ENCODE results near the gene ZNF629.
A peak's percentile ranks its signal among the peaks of the same experiment; 100 is the strongest.

ZNF629 gene

DNA sequence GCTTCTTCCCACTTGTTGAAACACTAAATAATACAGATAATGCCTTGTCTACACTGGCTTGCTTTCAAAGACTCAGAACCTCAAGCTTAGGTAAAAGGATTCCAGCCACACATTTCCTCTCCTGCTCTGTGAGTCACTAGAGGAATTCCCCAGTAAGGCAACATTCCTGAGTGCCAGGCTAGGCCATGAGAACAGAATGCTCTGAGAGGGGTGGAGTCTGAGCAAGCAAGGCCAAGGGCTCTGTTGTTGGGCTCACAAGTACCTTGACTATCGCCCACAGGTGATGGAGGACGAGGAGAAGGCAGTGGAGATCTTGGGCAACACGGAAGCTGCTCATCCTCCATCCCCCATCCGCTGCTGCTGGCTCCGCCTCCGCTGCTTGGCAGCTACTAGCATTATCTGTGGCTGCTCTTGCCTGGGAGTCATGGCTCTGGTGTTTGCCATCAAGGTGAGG is 45.5 kb downstream of the ZNF629 start:
- Histone ChIP-seq H3K36me3 (replicated peaks) (peaks cover 59% of the 10 kb centered on the region), H3K27me3 (ENCODE audit: low read depth) (no peaks in the 10 kb centered on the region), H3K4me1 (no peaks in the 10 kb centered on the region), H3K9me3 (no peaks in the 10 kb centered on the region), H3K4me3 (no peak overlapping the region)
- DNase-seq (ENCODE audit: low spot score in 2 of 2), result no peak
- in situ Hi-C loops (cut with MboI; ENCODE audit: low sequenced_read_pairs), result no loop called here

DNA sequence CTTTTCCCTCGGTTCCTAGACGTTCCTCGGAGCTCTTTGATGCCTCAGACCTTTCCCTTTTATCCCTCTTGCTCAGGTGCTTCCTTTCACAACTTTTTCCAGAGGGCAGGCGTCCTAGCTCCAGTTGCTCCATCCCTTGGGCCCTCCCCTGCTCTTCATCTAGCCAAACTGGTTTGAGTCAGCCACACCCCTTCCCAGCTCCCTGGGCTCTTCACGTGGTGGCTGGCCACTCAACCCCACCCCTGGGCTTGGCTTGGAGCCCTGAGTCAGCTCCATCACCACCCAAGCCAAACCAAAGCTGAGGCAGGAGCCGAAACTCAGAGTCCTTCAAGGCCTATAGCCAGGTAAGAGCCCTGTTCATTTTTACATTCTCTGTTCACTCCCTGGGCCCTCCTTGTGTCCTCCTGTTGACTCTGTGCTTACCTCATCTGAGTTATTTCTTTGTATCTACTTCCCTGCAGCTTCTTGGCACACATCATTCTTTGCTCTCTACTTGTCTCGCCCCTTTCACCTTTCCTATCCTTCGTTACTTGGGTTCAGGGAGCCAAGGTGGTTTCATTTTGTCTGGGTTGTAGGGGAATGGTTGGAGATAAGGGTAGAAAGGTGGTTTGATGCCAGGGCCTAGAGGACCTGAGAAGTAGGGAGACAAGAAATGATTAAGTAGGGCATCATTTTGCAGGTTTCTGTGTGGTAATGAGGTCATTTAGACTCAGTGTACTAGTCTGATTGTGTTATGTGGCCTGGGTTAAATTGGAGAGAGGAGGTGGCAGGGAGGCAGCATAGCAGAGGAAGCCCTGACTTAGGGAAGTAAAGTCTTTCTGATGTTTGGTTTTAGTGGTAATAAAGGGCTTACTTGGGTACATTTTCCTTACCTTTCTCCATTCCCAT is 46.4 kb downstream of the ZNF629 start:
- in situ Hi-C loops (cut with MboI; ENCODE audit: low sequenced_read_pairs), result no loop called here
- no peak overlapping the region for H3K4me3 ChIP-seq
- peaks cover 68% of the 10 kb centered on the region for H3K36me3 ChIP-seq (replicated peaks)
- no peaks in the 10 kb centered on the region for H3K27me3 ChIP-seq (ENCODE audit: low read depth)
- no peaks in the 10 kb centered on the region for H3K4me1 ChIP-seq
- no peaks in the 10 kb centered on the region for H3K9me3 ChIP-seq
- no peak for DNase-seq (ENCODE audit: low spot score in 2 of 2)

DNA sequence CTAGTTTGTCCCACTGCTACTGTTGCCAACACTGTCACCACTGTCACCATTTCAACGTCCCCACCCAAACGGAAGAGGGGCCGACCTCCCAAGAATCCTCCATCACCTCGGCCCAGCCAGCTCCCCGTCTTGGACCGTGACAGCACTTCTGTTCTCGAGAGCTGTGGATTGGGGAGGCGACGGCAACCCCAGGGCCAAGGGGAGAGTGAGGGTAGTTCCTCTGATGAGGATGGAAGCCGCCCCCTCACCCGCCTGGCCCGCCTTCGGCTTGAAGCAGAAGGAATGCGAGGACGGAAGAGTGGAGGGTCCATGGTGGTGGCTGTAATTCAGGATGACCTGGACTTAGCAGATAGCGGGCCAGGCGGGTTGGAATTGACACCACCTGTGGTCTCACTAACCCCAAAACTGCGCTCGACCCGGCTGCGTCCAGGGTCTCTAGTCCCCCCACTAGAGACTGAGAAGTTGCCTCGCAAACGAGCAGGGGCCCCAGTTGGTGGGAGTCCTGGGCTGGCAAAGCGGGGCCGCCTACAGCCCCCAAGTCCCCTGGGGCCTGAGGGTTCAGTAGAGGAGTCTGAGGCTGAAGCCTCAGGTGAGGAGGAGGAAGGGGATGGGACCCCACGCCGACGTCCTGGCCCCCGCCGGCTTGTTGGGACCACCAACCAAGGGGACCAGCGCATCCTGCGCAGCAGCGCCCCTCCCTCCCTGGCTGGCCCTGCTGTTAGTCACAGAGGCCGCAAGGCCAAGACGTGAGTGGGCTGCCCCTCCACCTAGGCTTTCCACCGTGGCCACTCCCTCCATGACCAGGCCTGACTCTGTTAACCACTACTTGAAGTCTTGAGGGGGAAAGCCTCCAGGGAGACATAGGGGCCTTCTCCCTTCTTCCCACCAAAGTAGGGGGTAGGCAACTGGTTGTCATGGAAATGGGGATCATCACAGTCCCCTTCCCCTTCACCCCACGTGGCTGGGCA is 47.7 kb downstream of the ZNF629 start:
- Histone ChIP-seq H3K27me3 (ENCODE audit: low read depth) (no peaks in the 10 kb centered on the region), H3K36me3 (replicated peaks) (peaks cover 66% of the 10 kb centered on the region), H3K4me3 (no peak overlapping the region), H3K9me3 (no peaks in the 10 kb centered on the region), H3K4me1 (no peaks in the 10 kb centered on the region)
- in situ Hi-C loops (cut with MboI; ENCODE audit: low sequenced_read_pairs), result no loop called here
- DNase-seq (ENCODE audit: low spot score in 2 of 2), result no peak

DNA sequence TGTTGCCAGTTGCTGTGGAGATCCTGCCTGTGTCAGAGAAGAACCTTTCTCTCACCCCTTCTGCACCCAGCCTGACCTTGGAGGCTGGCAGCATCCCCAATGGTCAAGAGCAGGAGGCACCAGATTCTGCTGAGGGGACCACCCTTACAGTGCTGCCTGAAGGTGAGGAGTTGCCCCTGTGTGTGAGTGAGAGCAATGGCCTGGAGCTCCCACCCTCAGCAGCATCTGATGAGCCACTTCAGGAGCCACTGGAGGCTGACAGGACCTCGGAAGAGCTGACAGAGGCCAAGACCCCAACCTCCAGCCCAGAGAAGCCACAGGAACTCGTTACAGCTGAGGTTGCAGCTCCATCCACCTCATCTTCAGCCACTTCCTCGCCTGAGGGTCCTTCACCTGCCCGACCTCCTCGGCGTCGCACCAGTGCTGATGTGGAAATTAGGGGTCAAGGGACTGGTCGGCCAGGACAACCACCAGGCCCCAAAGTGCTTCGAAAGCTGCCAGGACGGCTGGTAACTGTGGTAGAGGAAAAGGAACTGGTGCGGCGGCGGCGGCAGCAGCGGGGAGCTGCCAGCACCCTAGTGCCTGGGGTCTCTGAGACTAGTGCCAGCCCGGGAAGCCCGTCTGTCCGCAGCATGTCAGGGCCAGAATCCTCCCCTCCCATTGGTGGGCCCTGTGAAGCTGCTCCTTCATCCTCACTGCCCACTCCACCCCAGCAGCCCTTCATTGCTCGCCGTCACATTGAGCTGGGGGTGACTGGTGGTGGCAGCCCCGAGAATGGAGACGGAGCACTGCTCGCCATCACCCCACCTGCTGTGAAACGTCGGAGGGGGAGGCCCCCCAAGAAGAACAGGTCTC is 49.0 kb downstream of the ZNF629 start:
- peaks cover 77% of the 10 kb centered on the region for H3K36me3 ChIP-seq (replicated peaks)
- H3K4me3 ChIP-seq, result no peak overlapping the region
- no peaks in the 10 kb centered on the region for H3K4me1 ChIP-seq
- in situ Hi-C loops (cut with MboI; ENCODE audit: low sequenced_read_pairs), result no loop called here
- no peaks in the 10 kb centered on the region for H3K27me3 ChIP-seq (ENCODE audit: low read depth)
- H3K9me3 ChIP-seq, result no peaks in the 10 kb centered on the region
- DNase-seq (ENCODE audit: low spot score in 2 of 2), result no peak

DNA sequence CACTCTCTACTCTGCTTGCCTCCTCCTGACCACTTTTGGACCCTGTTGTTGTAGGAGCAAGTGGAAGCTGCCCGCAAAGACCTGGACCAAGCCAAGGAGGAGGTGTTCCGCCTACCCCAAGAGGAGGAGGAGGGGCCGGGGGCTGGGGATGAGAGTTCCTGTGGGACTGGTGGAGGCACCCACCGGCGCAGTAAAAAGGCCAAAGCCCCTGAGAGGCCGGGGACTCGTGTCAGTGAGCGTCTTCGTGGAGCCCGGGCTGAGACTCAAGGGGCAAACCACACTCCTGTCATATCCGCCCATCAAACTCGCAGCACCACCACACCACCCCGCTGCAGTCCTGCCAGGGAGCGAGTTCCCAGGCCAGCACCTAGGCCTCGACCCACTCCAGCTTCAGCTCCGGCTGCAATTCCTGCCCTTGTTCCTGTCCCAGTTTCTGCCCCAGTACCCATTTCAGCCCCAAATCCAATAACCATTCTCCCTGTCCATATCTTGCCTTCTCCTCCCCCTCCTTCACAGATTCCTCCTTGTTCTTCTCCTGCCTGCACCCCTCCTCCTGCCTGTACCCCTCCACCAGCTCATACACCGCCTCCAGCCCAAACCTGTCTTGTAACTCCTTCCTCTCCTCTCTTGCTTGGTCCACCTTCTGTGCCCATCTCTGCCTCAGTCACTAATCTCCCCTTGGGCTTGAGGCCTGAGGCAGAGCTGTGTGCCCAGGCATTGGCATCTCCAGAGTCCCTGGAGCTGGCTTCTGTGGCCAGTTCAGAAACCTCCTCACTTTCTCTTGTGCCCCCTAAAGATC is 49.8 kb downstream of the ZNF629 start:
- H3K9me3 ChIP-seq, result no peaks in the 10 kb centered on the region
- H3K27me3 ChIP-seq (ENCODE audit: low read depth), result no peaks in the 10 kb centered on the region
- DNase-seq (ENCODE audit: low spot score in 2 of 2), result no peak
- no peaks in the 10 kb centered on the region for H3K4me1 ChIP-seq
- in situ Hi-C loops (cut with MboI; ENCODE audit: low sequenced_read_pairs), result no loop called here
- no peak overlapping the region for H3K4me3 ChIP-seq
- H3K36me3 ChIP-seq (replicated peaks), result peaks cover 80% of the 10 kb centered on the region

DNA sequence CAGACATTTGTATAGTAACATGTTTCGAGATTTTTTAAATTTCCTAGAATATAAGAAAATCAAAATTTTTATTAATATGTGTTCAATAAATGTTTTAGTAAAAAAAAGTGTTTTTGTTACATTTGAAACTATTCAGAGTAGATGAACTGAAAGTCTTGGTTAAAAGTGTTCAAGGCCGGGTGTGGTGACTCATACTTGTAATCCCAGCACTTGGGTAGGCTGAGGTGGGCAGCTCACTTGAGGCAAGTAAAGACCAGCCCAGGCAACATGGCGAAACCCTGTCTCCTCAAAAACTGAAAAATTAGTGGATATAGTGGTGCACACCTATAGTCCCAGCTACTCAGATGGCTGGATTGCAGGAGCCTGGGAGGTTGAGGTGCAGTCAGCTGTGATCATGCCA is 55.6 kb downstream of the ZNF629 start:
- H3K4me3 ChIP-seq, result no peak overlapping the region
- in situ Hi-C loops (cut with MboI; ENCODE audit: low sequenced_read_pairs), result no loop called here
- peaks cover 15% of the 10 kb centered on the region for H3K4me1 ChIP-seq
- DNase-seq (ENCODE audit: low spot score in 2 of 2), result no peak
- no peaks in the 10 kb centered on the region for H3K27me3 ChIP-seq (ENCODE audit: low read depth)
- no peaks in the 10 kb centered on the region for H3K9me3 ChIP-seq
- H3K36me3 ChIP-seq (replicated peaks), result peaks cover 71% of the 10 kb centered on the region

DNA sequence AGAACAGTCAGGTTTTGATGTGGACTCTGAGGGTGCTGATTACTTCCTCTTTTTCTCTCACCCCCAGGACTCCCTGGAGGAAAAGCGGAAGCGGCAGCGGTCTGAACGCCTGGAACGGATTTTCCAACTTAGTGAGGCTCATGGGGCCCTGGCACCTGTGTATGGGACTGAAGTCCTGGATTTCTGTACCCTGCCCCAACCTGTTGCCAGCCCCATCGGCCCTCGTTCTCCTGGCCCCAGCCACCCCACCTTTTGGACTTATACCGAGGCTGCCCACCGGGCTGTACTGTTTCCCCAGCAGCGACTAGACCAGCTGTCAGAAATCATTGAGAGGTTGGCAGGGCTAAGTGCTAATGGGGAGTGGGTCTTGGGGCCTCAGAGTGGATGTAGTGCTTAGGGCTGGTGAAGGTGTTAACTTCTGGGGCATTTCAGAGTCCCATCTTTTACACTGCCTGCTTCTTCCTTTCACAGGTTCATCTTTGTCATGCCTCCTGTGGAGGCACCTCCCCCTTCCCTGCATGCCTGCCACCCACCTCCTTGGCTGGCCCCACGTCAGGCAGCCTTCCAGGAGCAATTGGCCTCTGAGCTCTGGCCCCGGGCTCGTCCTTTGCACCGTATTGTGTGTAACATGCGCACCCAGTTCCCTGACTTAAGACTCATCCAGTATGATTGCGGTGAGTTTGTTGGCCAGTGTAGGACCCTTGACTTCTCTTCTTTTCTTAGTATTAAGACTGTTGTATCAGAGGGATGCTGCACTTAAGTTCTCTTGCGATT is 57.9 kb downstream of the ZNF629 start:
- Histone ChIP-seq H3K36me3 (replicated peaks) (peaks cover 75% of the 10 kb centered on the region), H3K4me3 (no peak overlapping the region), H3K9me3 (no peaks in the 10 kb centered on the region), H3K27me3 (ENCODE audit: low read depth) (no peaks in the 10 kb centered on the region), H3K4me1 (peaks cover 15% of the 10 kb centered on the region)
- peak in 1 of 2 experiments; percentile 38 for DNase-seq (ENCODE audit: low spot score in 2 of 2)
- in situ Hi-C loops (cut with MboI; ENCODE audit: low sequenced_read_pairs), result no loop called here
